ENCODE measurements around the gene CDC34.

The CDC34 gene

GRCh38 chr19:506404-507285 lies 24.9 kb upstream of the CDC34 start:
- peak overlapping the region; percentile 82 to 96 for H3K4me3 ChIP-seq (replicated peaks in 1 of 2; ENCODE audit: low read depth in 2 of 2, low read length in 2 of 2)
- TF ChIP-seq, protein P1, sequence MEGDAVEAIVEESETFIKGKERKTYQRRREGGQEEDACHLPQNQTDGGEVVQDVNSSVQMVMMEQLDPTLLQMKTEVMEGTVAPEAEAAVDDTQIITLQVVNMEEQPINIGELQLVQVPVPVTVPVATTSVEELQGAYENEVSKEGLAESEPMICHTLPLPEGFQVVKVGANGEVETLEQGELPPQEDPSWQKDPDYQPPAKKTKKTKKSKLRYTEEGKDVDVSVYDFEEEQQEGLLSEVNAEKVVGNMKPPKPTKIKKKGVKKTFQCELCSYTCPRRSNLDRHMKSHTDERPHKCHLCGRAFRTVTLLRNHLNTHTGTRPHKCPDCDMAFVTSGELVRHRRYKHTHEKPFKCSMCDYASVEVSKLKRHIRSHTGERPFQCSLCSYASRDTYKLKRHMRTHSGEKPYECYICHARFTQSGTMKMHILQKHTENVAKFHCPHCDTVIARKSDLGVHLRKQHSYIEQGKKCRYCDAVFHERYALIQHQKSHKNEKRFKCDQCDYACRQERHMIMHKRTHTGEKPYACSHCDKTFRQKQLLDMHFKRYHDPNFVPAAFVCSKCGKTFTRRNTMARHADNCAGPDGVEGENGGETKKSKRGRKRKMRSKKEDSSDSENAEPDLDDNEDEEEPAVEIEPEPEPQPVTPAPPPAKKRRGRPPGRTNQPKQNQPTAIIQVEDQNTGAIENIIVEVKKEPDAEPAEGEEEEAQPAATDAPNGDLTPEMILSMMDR (IDR thresholded peaks at IDR 0.05; ENCODE audit: low read depth, low read length) = peak; percentile 99
- DNase-seq (ENCODE audit: low read depth in 2 of 2) = peak; percentile 100

DNA sequence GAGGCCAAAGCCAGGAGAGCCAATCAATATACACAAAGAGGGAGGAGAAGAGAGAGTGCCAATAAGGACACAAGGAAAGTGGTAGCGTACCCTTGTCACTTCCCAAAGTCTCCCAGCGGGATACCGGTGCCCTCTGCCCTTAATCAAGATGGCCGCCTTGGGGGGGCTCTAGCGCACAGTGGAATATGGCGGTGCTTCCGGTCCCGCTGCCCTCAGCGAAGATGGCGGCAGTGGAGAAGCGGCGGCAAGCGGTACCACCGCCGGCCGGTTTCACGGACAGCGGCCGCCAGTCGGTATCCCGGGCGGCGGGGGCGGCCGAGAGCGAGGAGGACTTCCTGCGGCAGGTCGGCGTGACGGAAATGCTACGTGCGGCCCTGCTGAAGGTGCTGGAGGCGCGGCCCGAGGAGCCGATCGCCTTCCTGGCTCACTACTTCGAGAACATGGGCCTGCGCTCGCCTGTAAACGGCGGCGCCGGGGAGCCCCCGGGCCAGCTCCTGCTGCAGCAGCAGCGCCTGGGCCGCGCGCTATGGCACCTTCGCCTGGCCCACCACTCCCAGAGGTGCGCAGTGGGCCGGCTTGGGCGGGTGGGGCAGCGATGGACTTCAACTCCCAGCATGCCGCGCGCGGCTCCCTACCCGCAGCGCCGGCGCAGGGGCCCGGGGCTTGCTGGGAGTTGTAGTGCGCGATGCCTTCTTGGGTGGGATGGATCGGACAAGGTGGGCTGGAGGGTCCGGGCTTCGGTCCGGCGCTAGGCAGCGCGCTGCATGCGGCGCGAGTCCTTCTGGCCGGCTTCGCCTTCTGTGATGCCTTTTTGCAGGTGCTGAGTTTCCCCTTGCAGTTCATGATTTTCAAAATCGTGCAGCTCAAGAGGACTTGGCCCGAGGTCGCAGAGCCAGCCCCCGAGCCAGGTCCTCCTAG lies 24.0 kb upstream of the CDC34 start, which contains the start of gene TPGS1:
TPGS1 (plus strand) TSS at position 212 of the 918 bp plus-strand sequence; CDS start at position 222, 10 bp downstream.
- TF ChIP-seq, protein P1 (IDR thresholded peaks at IDR 0.05; ENCODE audit: low read depth, low read length) = no peak
- H3K4me3 ChIP-seq (replicated peaks in 1 of 2; ENCODE audit: low read depth in 2 of 2, low read length in 2 of 2) = peak within 1 kb of the TSS; percentile 82 to 96
- DNase-seq (ENCODE audit: low read depth in 2 of 2) = peak; percentile 75 to 77

- TF ChIP-seq, protein P1 (IDR thresholded peaks at IDR 0.05; ENCODE audit: low read depth, low read length) = no peak
- no peak for DNase-seq (ENCODE audit: low read depth in 2 of 2)
Observed at GRCh38 chr19:508204-509150, 23.1 kb upstream of the CDC34 start.

DNA sequence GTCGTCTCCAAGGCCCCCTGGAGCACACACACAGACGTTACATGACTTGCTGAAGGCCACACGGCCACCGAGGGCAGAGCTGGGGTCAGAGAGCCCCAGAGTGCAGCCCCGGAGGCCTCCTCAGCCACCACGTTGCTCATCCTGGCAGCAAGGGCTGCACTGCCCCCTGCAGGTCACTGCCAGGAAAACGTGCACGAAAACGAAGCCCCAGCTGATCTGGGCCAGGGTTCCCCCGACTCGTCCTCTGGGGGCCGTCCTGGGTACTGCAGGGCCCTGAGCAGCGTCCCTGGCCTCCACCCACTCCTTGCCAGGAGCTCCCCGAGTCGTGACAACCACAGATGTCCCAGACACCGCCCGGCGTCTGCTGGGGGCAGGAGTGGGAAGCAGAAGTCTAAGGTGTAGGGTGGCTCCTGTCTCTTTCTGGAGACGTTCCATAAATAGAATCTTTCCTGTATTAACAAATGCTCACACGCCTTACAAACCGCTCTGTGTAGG lies 20.9 kb upstream of the CDC34 start:
- peak; percentile 89 to 90 for DNase-seq (ENCODE audit: low read depth in 2 of 2)
- TF ChIP-seq, protein P1 (IDR thresholded peaks at IDR 0.05; ENCODE audit: low read depth, low read length) = peak; percentile 99

More at GRCh38 chr19:508204-509150, 23.1 kb upstream of the CDC34 start:
- H3K4me3 ChIP-seq (replicated peaks in 1 of 2; ENCODE audit: low read depth in 2 of 2, low read length in 2 of 2) = peak overlapping the region; percentile 82 to 96

GRCh38 chr19:511101-511851 lies 20.3 kb upstream of the CDC34 start:
- no peak overlapping the region for H3K4me3 ChIP-seq (replicated peaks in 1 of 2; ENCODE audit: low read depth in 2 of 2, low read length in 2 of 2)
- DNase-seq (ENCODE audit: low read depth in 2 of 2) = peak; percentile 42 to 64
- TF ChIP-seq, protein P1 (IDR thresholded peaks at IDR 0.05; ENCODE audit: low read depth, low read length) = no peak

More for the DNA sequence above, 20.9 kb upstream of the CDC34 start:
- no peak overlapping the region for H3K4me3 ChIP-seq (replicated peaks in 1 of 2; ENCODE audit: low read depth in 2 of 2, low read length in 2 of 2)

All from cardiac fibroblast (primary cell).